Measurements from ENCODE around the gene UBTF.

UBTF gene

DNA sequence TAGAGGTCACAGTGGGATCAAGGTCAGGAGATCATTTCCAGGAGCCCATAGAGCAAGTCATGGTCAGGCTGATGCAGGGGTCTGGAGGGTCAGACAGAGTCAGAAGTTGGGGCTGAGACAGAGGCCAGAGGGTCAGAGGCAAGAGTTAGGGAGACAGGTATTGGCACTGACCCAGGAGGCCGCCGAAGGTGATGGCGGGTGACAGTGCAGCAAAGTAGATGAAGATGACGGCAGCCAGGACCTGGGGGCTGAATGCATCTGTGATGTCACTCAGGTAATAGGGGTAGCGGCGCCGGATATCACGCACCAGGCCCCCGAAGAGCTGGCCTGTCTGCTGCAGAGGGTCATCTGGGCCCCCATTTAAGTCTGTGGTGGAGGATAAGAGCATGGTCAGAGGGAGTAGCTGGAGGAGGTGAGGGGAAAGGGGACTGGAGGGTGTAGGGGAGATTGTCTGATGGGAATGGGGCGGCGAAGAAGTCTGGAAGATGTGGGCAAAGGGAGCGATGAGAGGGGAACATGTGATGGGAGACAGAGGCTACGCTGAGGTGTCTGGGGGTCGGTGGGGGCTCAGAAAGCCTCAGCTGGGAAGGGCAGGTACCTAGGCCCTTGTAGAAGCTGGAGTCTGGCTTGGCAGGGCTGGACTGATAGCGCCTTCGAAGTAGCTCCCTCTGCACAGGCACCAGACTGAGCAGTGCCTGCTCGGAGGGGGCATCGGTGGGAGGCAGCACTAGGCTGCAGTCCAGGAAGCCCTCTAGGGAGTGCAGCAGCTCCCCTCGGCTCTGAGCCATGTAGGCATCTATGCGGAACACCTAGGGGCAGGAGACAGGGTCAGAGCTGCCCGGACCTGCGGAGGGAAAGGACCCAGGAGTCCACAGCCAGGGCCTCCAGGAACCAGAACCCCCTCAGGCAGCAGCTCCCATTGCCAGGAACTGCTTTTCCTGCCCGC lies 38.6 kb upstream of the UBTF start:
- TF ChIP-seq, protein P1, sequence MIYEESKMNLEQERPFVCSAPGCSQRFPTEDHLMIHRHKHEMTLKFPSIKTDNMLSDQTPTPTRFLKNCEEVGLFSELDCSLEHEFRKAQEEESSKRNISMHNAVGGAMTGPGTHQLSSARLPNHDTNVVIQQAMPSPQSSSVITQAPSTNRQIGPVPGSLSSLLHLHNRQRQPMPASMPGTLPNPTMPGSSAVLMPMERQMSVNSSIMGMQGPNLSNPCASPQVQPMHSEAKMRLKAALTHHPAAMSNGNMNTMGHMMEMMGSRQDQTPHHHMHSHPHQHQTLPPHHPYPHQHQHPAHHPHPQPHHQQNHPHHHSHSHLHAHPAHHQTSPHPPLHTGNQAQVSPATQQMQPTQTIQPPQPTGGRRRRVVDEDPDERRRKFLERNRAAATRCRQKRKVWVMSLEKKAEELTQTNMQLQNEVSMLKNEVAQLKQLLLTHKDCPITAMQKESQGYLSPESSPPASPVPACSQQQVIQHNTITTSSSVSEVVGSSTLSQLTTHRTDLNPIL (CRISPR knock-in tag; IDR thresholded peaks at IDR 0.05; ENCODE audit: low read depth) = no peak
- TF ChIP-seq TOX (CRISPR knock-in tag; IDR thresholded peaks at IDR 0.05; ENCODE audit: borderline replicate concordance) (no peak), PPARA (CRISPR knock-in tag; IDR thresholded peaks at IDR 0.05; ENCODE audit: borderline replicate concordance) (no peak), GLIS3 (CRISPR knock-in tag; IDR thresholded peaks at IDR 0.05) (no peak), BACH2 (CRISPR knock-in tag; IDR thresholded peaks at IDR 0.05; ENCODE audit: borderline replicate concordance) (no peak), ISL1 (CRISPR knock-in tag; IDR thresholded peaks at IDR 0.05) (no peak)
- TF ChIP-seq, protein P2, sequence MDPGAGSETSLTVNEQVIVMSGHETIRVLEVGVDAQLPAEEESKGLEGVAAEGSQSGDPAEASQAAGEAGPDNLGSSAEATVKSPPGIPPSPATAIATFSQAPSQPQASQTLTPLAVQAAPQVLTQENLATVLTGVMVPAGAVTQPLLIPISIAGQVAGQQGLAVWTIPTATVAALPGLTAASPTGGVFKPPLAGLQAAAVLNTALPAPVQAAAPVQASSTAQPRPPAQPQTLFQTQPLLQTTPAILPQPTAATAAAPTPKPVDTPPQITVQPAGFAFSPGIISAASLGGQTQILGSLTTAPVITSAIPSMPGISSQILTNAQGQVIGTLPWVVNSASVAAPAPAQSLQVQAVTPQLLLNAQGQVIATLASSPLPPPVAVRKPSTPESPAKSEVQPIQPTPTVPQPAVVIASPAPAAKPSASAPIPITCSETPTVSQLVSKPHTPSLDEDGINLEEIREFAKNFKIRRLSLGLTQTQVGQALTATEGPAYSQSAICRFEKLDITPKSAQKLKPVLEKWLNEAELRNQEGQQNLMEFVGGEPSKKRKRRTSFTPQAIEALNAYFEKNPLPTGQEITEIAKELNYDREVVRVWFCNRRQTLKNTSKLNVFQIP (CRISPR knock-in tag; IDR thresholded peaks at IDR 0.05; ENCODE audit: borderline replicate concordance, low read depth) = no peak
- ATAC-seq = no peak

DNA sequence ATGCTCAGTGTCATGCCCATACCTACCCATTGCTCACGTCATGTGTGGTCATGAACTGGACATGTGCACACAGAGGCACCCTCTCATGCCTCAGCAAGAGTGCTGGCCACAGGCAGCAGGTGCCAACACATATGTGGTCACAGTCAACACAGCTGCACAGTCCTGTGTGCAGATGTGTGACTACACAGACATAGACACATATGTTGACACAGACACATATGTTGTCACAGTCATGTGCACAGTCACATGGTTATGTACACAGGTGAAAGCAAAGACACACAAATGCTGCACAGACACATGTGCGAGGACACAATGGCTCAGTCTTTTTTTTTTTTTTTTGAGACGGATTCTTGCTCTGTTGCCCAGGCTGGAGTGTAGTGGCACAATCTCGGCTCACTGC lies 37.2 kb upstream of the UBTF start:
- TF ChIP-seq CSDC2 (CRISPR knock-in tag; IDR thresholded peaks at IDR 0.05) (no peak), BACH2 (CRISPR knock-in tag; IDR thresholded peaks at IDR 0.05; ENCODE audit: borderline replicate concordance) (no peak), ZC3H10 (CRISPR knock-in tag; IDR thresholded peaks at IDR 0.05) (no peak), ZFP3 (CRISPR knock-in tag; IDR thresholded peaks at IDR 0.05) (no peak), ZNF8 (CRISPR knock-in tag; IDR thresholded peaks at IDR 0.05) (no peak), ARNTL (CRISPR knock-in tag; IDR thresholded peaks at IDR 0.05; ENCODE audit: borderline replicate concordance, low read depth) (no peak), SNAI2 (CRISPR knock-in tag; IDR thresholded peaks at IDR 0.05) (no peak)
- TF ChIP-seq, protein P3, sequence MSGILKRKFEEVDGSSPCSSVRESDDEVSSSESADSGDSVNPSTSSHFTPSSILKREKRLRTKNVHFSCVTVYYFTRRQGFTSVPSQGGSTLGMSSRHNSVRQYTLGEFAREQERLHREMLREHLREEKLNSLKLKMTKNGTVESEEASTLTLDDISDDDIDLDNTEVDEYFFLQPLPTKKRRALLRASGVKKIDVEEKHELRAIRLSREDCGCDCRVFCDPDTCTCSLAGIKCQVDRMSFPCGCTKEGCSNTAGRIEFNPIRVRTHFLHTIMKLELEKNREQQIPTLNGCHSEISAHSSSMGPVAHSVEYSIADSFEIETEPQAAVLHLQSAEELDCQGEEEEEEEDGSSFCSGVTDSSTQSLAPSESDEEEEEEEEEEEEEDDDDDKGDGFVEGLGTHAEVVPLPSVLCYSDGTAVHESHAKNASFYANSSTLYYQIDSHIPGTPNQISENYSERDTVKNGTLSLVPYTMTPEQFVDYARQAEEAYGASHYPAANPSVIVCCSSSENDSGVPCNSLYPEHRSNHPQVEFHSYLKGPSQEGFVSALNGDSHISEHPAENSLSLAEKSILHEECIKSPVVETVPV (CRISPR knock-in tag; IDR thresholded peaks at IDR 0.05) = no peak
- TF ChIP-seq, protein P1 (CRISPR knock-in tag; IDR thresholded peaks at IDR 0.05; ENCODE audit: low read depth) = no peak

DNA sequence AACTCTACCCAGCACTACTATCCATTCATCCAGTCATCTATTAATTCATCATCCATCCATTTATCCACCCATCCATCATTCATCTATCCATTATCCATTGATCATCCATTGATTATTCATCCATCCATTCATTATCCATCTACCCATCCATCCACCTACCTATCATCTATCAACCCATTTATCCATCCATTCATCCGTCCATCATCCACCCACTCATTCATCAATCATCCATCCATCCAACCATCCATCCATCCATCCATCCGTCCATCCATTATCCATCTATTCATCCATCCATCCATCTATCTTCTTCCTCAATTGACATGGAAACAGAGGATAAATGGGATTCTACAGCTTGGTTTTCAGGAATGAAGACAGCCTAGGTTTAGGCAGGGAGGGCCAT lies 36.4 kb upstream of the UBTF start:
- no peak for ATAC-seq
- TF ChIP-seq, protein P3 (CRISPR knock-in tag; IDR thresholded peaks at IDR 0.05) = no peak
- TF ChIP-seq ZFP30 (CRISPR knock-in tag; IDR thresholded peaks at IDR 0.05) (no peak), GLIS3 (CRISPR knock-in tag; IDR thresholded peaks at IDR 0.05) (no peak), TOX (CRISPR knock-in tag; IDR thresholded peaks at IDR 0.05; ENCODE audit: borderline replicate concordance) (no peak)
- TF ChIP-seq, protein P4, sequence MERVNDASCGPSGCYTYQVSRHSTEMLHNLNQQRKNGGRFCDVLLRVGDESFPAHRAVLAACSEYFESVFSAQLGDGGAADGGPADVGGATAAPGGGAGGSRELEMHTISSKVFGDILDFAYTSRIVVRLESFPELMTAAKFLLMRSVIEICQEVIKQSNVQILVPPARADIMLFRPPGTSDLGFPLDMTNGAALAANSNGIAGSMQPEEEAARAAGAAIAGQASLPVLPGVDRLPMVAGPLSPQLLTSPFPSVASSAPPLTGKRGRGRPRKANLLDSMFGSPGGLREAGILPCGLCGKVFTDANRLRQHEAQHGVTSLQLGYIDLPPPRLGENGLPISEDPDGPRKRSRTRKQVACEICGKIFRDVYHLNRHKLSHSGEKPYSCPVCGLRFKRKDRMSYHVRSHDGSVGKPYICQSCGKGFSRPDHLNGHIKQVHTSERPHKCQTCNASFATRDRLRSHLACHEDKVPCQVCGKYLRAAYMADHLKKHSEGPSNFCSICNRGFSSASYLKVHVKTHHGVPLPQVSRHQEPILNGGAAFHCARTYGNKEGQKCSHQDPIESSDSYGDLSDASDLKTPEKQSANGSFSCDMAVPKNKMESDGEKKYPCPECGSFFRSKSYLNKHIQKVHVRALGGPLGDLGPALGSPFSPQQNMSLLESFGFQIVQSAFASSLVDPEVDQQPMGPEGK (CRISPR knock-in tag; IDR thresholded peaks at IDR 0.05; ENCODE audit: borderline replicate concordance) = no peak

More for the DNA sequence above, 37.2 kb upstream of the UBTF start:
- ATAC-seq = no peak

All from SK-N-SH treated with all-trans-retinoic acid at 6 μM for 48 hours (cell line).